HCT116 (cell line): ENCODE results near the gene CD3G.

Experiments used
- EZH2 ChIP-seq: fragments of 200-600 bp; sonication (generic); IDR thresholded peaks from 2 replicates; pipeline ENCODE4 v1.6.1; 2017; ENCODE audit warnings: antibody characterized with exemption, mixed run types
- EZH2phosphoT487 ChIP-seq: fragments of 200-600 bp; IDR thresholded peaks from 2 replicates; pipeline ENCODE4 v1.6.1; 2018; ENCODE audit warnings: antibody characterized with exemption, borderline replicate concordance
- RAD21 ChIP-seq: IDR thresholded peaks from 2 replicates; pipeline ENCODE4 v1.6.1; 2012; ENCODE audit warnings: low read depth, mild to moderate bottlenecking
- SIN3A ChIP-seq: IDR thresholded peaks from 2 replicates; pipeline ENCODE4 v1.6.1; 2012; ENCODE audit warnings: low read depth
- TF ChIP-seq, protein P1 (sequence below), 3 experiments: fragments of 200-600 bp in 1 of 3; sonication (generic) in 1 of 3; IDR thresholded peaks in 2 of 3; conservative IDR thresholded peaks in 1 of 3; 2 replicates each; pipeline ENCODE4 v1.5.1; 2012 to 2017; ENCODE audit warnings: low read depth in 2 of 3, low read length in 2 of 3, antibody characterized with exemption in 1 of 3, borderline replicate concordance in 1 of 3, control low read depth in 1 of 3, mild to moderate bottlenecking in 1 of 3, mixed read lengths in 1 of 3, mixed run types in 1 of 3, moderate library complexity in 1 of 3; ENCODE audit not compliant: insufficient read depth in 1 of 3

DNA sequence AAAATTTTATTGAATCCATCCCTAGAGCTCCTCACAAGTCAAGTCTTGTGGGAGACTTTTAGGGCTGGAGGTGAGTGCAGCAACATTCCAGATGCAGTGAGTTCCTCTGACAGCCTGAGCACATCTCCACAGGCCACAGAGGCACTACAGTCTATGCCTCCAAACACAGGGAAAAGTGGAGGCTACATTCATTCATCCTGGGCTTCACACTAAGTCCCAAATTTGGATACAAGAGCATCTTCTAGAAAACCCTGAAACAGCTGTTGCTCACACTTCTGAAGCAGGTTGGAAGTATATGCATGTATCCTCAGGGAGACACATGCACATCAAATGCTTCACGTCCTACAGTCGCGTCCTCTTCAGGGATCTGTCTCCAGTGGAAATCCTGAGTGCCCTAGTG lies 2.9 kb upstream of the CD3G start:
- TF ChIP-seq, protein P1, sequence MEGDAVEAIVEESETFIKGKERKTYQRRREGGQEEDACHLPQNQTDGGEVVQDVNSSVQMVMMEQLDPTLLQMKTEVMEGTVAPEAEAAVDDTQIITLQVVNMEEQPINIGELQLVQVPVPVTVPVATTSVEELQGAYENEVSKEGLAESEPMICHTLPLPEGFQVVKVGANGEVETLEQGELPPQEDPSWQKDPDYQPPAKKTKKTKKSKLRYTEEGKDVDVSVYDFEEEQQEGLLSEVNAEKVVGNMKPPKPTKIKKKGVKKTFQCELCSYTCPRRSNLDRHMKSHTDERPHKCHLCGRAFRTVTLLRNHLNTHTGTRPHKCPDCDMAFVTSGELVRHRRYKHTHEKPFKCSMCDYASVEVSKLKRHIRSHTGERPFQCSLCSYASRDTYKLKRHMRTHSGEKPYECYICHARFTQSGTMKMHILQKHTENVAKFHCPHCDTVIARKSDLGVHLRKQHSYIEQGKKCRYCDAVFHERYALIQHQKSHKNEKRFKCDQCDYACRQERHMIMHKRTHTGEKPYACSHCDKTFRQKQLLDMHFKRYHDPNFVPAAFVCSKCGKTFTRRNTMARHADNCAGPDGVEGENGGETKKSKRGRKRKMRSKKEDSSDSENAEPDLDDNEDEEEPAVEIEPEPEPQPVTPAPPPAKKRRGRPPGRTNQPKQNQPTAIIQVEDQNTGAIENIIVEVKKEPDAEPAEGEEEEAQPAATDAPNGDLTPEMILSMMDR (IDR thresholded peaks at IDR 0.05 in 2 of 3, conservative IDR thresholded peaks at IDR 0.05 in 1 of 3; ENCODE audit: borderline replicate concordance in 1 of 3, insufficient read depth in 1 of 3, low read depth in 2 of 3, low read length in 2 of 3): no peak
- no peak for TF ChIP-seq EZH2
- no peak for TF ChIP-seq RAD21
- no peak for TF ChIP-seq SIN3A
- no peak for TF ChIP-seq EZH2phosphoT487
